ENCODE results near the gene ADGRF4.

ADGRF4 gene

DNA sequence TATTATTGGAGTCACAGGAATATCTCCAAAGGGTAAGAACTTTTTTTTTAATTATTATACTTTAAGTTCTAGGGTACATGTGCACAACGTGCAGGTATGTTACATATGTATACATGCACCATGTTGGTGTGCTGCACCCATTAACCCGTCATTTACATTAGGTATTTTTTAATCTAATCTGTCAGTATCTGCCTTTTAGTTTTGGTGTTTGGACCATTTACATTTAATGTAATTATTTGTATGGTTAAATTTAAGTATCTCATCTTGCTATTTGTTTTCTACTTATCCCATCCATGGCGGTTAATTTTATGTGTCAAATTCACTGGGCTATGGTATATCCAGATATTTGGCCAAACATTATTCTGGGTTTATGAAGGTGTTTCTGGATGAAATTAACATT is 68.1 kb downstream of the ADGRF4 start:
- no peak overlapping the region for H3K4me3 ChIP-seq (ENCODE audit: low read depth, low read length)
- TF ChIP-seq, protein P1, sequence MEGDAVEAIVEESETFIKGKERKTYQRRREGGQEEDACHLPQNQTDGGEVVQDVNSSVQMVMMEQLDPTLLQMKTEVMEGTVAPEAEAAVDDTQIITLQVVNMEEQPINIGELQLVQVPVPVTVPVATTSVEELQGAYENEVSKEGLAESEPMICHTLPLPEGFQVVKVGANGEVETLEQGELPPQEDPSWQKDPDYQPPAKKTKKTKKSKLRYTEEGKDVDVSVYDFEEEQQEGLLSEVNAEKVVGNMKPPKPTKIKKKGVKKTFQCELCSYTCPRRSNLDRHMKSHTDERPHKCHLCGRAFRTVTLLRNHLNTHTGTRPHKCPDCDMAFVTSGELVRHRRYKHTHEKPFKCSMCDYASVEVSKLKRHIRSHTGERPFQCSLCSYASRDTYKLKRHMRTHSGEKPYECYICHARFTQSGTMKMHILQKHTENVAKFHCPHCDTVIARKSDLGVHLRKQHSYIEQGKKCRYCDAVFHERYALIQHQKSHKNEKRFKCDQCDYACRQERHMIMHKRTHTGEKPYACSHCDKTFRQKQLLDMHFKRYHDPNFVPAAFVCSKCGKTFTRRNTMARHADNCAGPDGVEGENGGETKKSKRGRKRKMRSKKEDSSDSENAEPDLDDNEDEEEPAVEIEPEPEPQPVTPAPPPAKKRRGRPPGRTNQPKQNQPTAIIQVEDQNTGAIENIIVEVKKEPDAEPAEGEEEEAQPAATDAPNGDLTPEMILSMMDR (IDR thresholded peaks at IDR 0.05; ENCODE audit: control insufficient read depth, extremely low read depth, insufficient read depth), result no peak

DNA sequence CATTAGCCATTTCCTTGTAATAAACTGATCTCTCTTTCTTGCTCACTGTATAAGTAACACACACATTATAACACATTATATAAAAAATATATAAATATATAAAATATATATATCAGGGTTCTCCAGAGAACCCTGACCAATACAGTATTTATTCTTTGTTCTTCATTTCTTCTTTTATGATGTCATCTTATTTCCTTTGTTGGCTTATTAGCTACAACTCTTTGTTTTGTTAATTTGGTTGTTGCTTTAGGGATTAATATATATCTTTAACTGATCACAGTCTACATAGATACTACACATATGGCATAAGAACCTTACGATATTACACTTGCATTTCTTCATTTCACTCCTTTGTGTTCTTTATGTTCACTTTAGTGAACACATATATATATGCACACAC is 68.7 kb downstream of the ADGRF4 start:
- DNase-seq (ENCODE audit: low read depth), result no peak
- no peak overlapping the region for H3K4me3 ChIP-seq (ENCODE audit: low read depth, low read length)
- TF ChIP-seq, protein P1 (IDR thresholded peaks at IDR 0.05; ENCODE audit: control insufficient read depth, extremely low read depth, insufficient read depth), result no peak

More for the DNA sequence above, 68.1 kb downstream of the ADGRF4 start:
- no peak for DNase-seq (ENCODE audit: low read depth)

DNA sequence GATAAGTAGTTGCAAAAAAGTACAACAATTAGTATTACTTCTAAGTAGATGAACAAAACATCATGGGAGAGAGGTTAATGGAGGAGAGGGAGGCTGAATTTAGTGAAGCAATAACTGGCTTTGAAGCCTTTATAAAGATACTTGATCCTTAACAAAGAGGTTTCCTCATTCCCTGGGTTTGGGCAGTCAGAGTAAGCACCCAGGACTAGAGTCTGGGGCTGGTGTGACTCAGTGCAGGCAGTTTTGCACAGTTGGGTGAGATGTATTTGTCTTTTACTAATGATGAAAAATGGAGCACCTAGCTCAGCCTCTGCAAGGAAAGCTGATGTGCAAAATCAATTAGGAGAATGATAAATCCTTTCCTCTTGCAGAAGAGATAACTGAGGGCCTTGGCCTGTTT is 71.6 kb downstream of the ADGRF4 start:
- no peak for DNase-seq (ENCODE audit: low read depth)
- TF ChIP-seq, protein P1 (IDR thresholded peaks at IDR 0.05; ENCODE audit: control insufficient read depth, extremely low read depth, insufficient read depth), result no peak
- no peak overlapping the region for H3K4me3 ChIP-seq (ENCODE audit: low read depth, low read length)
